Stimulated activated CD4-positive, alpha-beta T cell treated with anti-CD3 and anti-CD28 coated beads, Interleukin-4, amount 100 ng/mL, for 1 hour (primary cell): ENCODE data around the gene CASP7.
"Not testable (repeated sequence)": the region's sequence is repeated elsewhere in the genome, so short reads cannot be mapped to it uniquely, and the experiment has no call there.

Experiments used
- DNase-seq: peaks from one replicate; pipeline ENCODE4 v3.0.0-alpha.2; 2020

Gene CASP7

GRCh38 chr10:113754768-113755167 lies 75.1 kb downstream of the CASP7 start:
- DNase-seq: no peak

DNA sequence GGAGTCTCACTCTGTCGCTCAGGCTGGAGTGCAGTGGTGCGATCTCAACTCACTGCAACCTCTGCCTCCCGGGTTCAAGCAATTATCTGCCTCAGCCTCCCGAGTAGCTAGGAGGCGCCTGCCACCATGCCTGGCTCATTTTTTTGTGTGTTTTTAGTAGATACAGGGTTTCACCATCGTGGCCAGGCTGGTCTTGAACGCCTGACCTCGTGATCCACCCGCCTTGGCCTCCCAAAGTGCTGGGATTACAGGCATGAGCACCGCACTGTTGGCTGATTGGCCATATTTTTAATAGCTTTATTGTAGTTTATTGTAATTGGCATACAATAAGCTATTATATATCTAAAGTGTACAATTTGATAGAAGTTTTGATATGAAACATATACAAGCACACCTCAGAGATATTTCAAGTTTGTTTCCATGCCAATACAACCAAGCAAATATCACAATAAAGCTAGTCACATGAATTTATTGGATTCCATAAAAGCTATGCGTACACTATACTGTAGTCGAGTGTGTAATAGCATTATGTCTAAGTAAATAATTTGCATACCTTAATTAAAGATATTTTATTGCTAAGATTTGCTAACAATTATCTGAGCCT lies 77.3 kb downstream of the CASP7 start:
- DNase-seq: no peak

DNA sequence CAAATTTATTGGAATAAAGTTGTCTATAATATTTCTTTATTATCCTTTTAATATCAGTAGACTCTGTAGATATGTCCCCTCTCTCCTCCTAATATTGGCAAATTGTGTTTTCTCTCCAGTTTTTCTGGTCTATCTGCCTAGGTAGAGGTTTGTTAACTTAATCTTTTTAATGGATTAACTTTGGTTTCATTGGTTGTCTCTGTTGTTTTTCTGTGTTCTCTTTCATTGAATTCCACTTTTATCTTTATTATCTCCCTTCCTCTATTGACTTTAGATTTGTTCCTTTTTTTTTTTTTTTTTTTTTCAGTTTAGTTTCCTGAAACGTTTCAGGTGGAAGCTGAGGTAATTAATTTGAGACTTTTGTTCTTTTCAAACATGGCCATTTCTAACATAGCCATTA lies 82.4 kb downstream of the CASP7 start:
- DNase-seq: no peak

GRCh38 chr10:113764582-113764981 lies 84.9 kb downstream of the CASP7 start:
- DNase-seq: no peak

- no peak for DNase-seq
Observed at GRCh38 chr10:113765910-113766309, 86.2 kb downstream of the CASP7 start.

- no peak for DNase-seq
Observed at GRCh38 chr10:113767222-113767621, 87.5 kb downstream of the CASP7 start.

- DNase-seq: no peak
Observed at GRCh38 chr10:113770346-113770745, 90.6 kb downstream of the CASP7 start.

DNA sequence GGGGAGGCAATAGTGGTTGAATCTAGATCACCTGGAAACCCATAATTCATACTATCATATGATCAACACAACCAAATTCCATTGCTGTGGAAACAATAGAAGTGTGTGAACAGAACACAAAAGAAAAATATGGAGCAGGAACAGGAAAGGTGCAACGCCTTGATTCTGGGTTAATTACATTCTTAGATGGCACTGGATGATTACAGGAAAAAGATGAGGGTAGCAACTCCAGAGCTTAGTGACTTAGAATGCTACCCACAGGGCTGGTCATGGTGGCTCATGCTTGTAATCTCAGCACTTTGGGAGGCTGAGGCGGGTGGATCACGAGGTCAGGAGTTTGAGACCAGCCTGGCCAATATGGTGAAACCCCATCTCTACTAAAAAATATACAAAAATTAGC lies 91.4 kb downstream of the CASP7 start:
- DNase-seq: not testable (repeated sequence)

DNA sequence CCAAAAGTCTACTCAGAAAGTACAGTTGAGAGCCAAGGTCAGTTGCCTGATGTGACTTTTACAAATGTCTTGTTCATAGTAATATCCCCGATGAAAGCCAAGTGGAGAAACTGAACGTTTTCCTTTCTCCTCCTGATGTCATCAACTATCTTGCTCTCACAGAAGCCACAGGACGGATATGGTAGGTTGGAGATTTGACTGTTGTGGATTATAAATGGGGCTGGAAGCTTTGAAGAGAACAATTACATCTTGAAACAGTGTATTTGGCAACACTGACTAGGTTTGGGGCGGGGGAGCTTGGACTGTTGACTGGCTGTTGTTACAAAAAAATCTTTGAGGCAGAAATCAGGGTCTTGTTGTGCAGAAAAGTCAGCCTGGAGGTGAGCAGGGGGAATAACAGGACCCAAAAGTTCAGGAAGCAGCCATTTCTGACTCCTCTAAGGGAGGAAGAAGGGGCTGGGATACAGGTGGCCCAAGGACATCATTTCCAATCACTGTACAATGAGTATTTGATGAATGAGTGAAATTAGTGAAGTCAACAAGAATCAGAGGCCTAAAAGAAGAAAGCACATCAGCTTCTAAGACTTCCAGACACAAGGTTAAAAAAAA lies 96.1 kb downstream of the CASP7 start:
- DNase-seq: no peak

DNA sequence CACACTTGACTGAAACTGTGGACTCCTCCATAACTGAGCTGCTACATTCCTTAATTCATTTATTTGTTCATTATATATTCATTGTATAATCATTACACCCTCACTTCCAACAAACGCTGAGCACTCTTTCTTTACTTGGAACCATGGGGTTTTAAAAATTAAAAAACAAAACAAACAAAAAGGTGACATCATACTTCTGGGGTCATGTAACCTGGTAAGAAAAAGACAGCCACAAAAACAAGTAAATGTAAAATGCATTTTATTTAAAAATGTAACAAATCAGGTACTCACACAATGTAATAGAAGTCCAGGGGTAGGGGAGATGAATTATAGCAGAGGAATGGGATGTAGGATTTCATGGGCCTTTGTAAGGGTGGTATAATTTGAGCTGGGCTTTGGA lies 96.8 kb downstream of the CASP7 start:
- DNase-seq: no peak
